Medulla oblongata (tissue), 1 donor: Measurements from ENCODE around the gene SPATA24.
A peak's percentile ranks its signal among the peaks of the same experiment; 100 is the strongest.
"Not testable (repeated sequence)": the region's sequence is repeated elsewhere in the genome, so short reads cannot be mapped to it uniquely, and the experiment has no call there.

Source experiments
- DNase-seq: peaks from one replicate; pipeline ENCODE4 v3.0.0-alpha.2; 2015; ENCODE audit errors: extremely low spot score

SPATA24 gene

GRCh38 chr5:139403787-139404483 is at the start of gene SPATA24:
Gene SPATA24, minus strand, starts transcription at chr5:139404089. Its CDS starts 29 bp downstream, at chr5:139404060.
- peak; percentile 98 for DNase-seq

GRCh38 chr5:139451878-139452660 is 48.2 kb upstream of the SPATA24 start:
- no peak for DNase-seq

GRCh38 chr5:139451176-139451575 is 47.3 kb upstream of the SPATA24 start:
- no peak for DNase-seq

- DNase-seq, result no peak
Observed at GRCh38 chr5:139446956-139447779, 43.3 kb upstream of the SPATA24 start.

GRCh38 chr5:139445325-139446170 is 41.7 kb upstream of the SPATA24 start:
- no peak for DNase-seq

GRCh38 chr5:139443831-139444453 is 40.1 kb upstream of the SPATA24 start:
- DNase-seq, result no peak

GRCh38 chr5:139440416-139440815 is 36.5 kb upstream of the SPATA24 start:
- not testable (repeated sequence) for DNase-seq

- peak; percentile 98 for DNase-seq
Observed at GRCh38 chr5:139439013-139439903, 35.4 kb upstream of the SPATA24 start, which contains the start of gene DNAJC18. Gene DNAJC18, minus strand, starts transcription at chr5:139439525. Its CDS starts 80 bp downstream, at chr5:139439445.

GRCh38 chr5:139438707-139439012 is 34.8 kb upstream of the SPATA24 start:
- no peak for DNase-seq

- no peak for DNase-seq
Observed at GRCh38 chr5:139435676-139436075, 31.8 kb upstream of the SPATA24 start.

GRCh38 chr5:139431706-139432105 is 27.8 kb upstream of the SPATA24 start:
- no peak for DNase-seq

GRCh38 chr5:139430015-139430414 is 26.1 kb upstream of the SPATA24 start:
- no peak for DNase-seq

GRCh38 chr5:139426203-139426885 is 22.5 kb upstream of the SPATA24 start:
- no peak for DNase-seq

- DNase-seq, result no peak
Observed at GRCh38 chr5:139425497-139425896, 21.6 kb upstream of the SPATA24 start.

- DNase-seq, result peak; percentile 84
Observed at GRCh38 chr5:139422307-139422893, 18.5 kb upstream of the SPATA24 start.

GRCh38 chr5:139419226-139420192 is 15.6 kb upstream of the SPATA24 start:
- no peak for DNase-seq

- DNase-seq, result no peak
Observed at GRCh38 chr5:139418793-139419192, 14.9 kb upstream of the SPATA24 start.

- DNase-seq, result peak; percentile 68
Observed at GRCh38 chr5:139417214-139417613, 13.3 kb upstream of the SPATA24 start.
